ENCODE results near the gene CRYBG1. TPM values are rescaled to one million over a fixed set of nuclear protein-coding genes. Genes with fewer than 3 reads are reported as not detected.

The CRYBG1 gene
- total RNA-seq, 1 donor from 2014 or later = 27.9 TPM

DNA sequence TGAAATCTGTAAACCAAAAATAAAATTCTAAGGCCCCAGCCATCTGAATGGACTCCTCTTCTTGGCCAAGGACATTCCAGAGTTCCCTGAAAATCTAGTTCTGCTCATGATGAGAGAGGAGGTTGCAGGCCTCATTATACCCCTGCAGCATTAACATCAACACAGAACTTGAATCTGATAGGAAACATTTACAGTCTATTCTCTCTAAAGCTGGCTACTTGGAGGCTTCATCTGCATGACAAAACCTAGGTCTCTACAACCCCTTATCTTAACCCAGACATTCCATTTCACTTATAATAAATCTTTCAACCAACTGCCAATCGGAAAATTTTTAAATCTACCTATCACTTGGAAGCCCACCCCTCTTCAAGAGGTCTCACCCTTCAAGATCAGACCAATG is 253.1 kb downstream of the CRYBG1 start:
- H3K27ac ChIP-seq = no peak overlapping the region
- peaks cover 10% of the 10 kb centered on the region for H3K36me3 ChIP-seq
- H3K4me3 ChIP-seq = no peak overlapping the region
- H3K9me3 ChIP-seq = no peaks in the 10 kb centered on the region
- ATAC-seq (no peak), DNase-seq (no peak)
- TF ChIP-seq CTCF (IDR thresholded peaks at IDR 0.05) = no peak
- H3K4me1 ChIP-seq = no peaks in the 10 kb centered on the region
- intact Hi-C loops (cut with DNase I) = no loop called here
- H3K27me3 ChIP-seq (ENCODE audit: low read depth) = no peaks in the 10 kb centered on the region

DNA sequence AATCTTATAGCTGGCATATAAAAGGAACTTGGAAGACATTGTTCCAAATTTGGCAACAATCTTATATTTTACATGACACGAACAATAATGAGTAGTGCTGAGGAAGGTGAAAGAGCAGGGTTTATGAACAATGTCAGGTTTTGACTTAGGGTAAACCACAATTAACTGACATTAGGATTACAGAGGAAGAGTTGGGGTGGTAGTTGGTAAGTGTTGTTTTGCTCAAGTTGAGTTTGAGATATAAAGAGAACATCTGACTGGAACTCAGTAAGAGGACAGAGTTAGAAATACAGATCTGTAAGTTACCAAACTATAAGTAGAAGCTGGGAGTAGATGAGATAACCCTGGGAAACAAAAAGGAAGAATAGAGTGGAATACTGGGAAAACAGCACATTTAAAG is 253.6 kb downstream of the CRYBG1 start:
- DNase-seq = no peak
- peaks cover 13% of the 10 kb centered on the region for H3K36me3 ChIP-seq
- H3K4me1 ChIP-seq = no peaks in the 10 kb centered on the region
- no peak for ATAC-seq
- no peak overlapping the region for H3K27ac ChIP-seq
- intact Hi-C loops (cut with DNase I) = no loop called here
- no peak overlapping the region for H3K4me3 ChIP-seq
- H3K9me3 ChIP-seq = no peaks in the 10 kb centered on the region
- H3K27me3 ChIP-seq (ENCODE audit: low read depth) = no peaks in the 10 kb centered on the region
- TF ChIP-seq CTCF (IDR thresholded peaks at IDR 0.05) = no peak

- DNase-seq = no peak
- no peak for TF ChIP-seq CTCF (IDR thresholded peaks at IDR 0.05)
- H3K9me3 ChIP-seq = no peaks in the 10 kb centered on the region
- intact Hi-C loops (cut with DNase I) = no loop called here
- ATAC-seq = no peak
- no peak overlapping the region for H3K27ac ChIP-seq
- no peaks in the 10 kb centered on the region for H3K4me1 ChIP-seq
- H3K36me3 ChIP-seq = peaks cover 13% of the 10 kb centered on the region
- no peaks in the 10 kb centered on the region for H3K27me3 ChIP-seq (ENCODE audit: low read depth)
- H3K4me3 ChIP-seq = no peak overlapping the region
Observed at GRCh38 chr6:106614592-106615257, 254.2 kb downstream of the CRYBG1 start.

DNA sequence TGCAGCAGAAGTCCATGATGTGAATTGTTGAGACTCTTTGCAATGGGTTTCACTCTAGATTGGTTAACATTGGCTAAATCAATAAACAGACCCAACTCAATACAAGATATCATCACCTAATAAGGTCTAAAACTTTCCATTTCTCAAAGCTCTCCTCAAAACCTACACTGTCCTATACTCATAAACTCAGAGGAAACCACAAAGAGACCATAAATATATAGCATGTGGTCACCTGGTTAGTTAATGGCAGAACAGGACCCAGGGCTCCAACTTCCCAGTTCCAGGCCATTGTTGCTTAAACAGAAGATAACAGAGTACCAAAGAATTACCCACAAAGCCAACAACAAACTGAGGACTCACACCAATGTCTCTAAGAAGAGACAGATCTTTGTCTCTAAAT is 256.8 kb downstream of the CRYBG1 start:
- Histone ChIP-seq H3K27me3 (ENCODE audit: low read depth) (no peaks in the 10 kb centered on the region), H3K36me3 (peaks cover 18% of the 10 kb centered on the region), H3K4me3 (no peak overlapping the region), H3K4me1 (no peaks in the 10 kb centered on the region), H3K27ac (no peak overlapping the region), H3K9me3 (no peaks in the 10 kb centered on the region)
- intact Hi-C loops (cut with DNase I) = no loop called here
- ATAC-seq (no peak), DNase-seq (no peak)
- TF ChIP-seq CTCF (IDR thresholded peaks at IDR 0.05) = no peak

DNA sequence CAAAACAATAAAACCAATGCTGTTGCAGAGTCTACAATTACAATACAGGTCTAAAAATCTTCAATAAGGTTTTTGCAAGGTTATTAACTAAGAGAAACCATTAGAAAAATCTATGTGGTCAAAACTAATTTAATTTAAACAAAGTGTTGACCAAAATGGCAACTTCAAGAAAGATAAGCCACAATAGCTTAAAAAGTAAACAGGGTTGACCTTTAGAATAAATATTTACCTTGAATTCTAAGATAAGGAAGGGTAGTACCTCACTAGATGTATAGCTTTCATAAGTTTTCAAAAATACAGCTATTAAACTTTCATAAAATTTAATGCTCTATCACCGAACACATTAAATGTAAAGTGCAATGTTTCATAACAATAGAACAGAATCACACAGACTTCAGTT is 257.3 kb downstream of the CRYBG1 start:
- no peaks in the 10 kb centered on the region for H3K9me3 ChIP-seq
- H3K27me3 ChIP-seq (ENCODE audit: low read depth) = no peaks in the 10 kb centered on the region
- H3K4me1 ChIP-seq = no peaks in the 10 kb centered on the region
- H3K27ac ChIP-seq = no peak overlapping the region
- no peak overlapping the region for H3K4me3 ChIP-seq
- no peak for TF ChIP-seq CTCF (IDR thresholded peaks at IDR 0.05)
- DNase-seq (no peak), ATAC-seq (no peak)
- peaks cover 21% of the 10 kb centered on the region for H3K36me3 ChIP-seq
- intact Hi-C loops (cut with DNase I) = no loop called here

Measured in lower lobe of right lung (tissue), 2 donors.